H1 (cell line): ENCODE results near the gene SLCO2A1. TPM values are rescaled to one million over a fixed set of nuclear protein-coding genes. Genes with fewer than 3 reads are reported as not detected.

Source experiments
- ASH2L ChIP-seq: fragments of 200-600, 300-600 bp; sonication (generic); IDR thresholded peaks from one replicate; pipeline ENCODE4 v1.7.1; 2017; ENCODE audit warnings: low read length
- BCL11A ChIP-seq, 2 experiments: IDR thresholded peaks; one replicate each; pipeline ENCODE4 v1.6.1; 2011; ENCODE audit warnings: low read depth in 2 of 2, low read length in 2 of 2, mild to moderate bottlenecking in 2 of 2
- FOSL1 ChIP-seq: IDR thresholded peaks from 2 replicates; pipeline ENCODE4 v1.6.1; 2011; ENCODE audit warnings: mild to moderate bottlenecking, low read depth, low read length, moderate library complexity; ENCODE audit not compliant: insufficient read depth
- GABPA ChIP-seq: IDR thresholded peaks from 2 replicates; pipeline ENCODE4 v1.6.1; 2011; ENCODE audit warnings: mild to moderate bottlenecking, low read length, moderate library complexity, borderline replicate concordance; ENCODE audit not compliant: insufficient read depth
- JUN ChIP-seq: IDR thresholded peaks from 2 replicates; pipeline ENCODE4 v1.6.1; 2011; ENCODE audit warnings: low read depth, mild to moderate bottlenecking, improper control_type of control experiment, low read length
- NRF1 ChIP-seq: IDR thresholded peaks from 2 replicates; pipeline ENCODE4 v1.6.1; 2011; ENCODE audit warnings: mild to moderate bottlenecking, low read depth, low read length, improper control_type of control experiment
- POLR2AphosphoS5 ChIP-seq: IDR thresholded peaks from 2 replicates; pipeline ENCODE4 v1.6.1; 2011; ENCODE audit warnings: low read depth, low read length
- SRF ChIP-seq: IDR thresholded peaks from 2 replicates; pipeline ENCODE4 v1.6.1; 2011; ENCODE audit warnings: mild to moderate bottlenecking, low read depth, low read length, moderate library complexity
- polyA plus RNA-seq, 7 experiments: library from polyadenylated mRNA; depleted of rRNA in 3 of 7; stranded (reverse) in 5 of 7; unstranded in 2 of 7; fragments of >200 nt in 5 of 7; fragments of 200-250 nt in 2 of 7; gene quantifications; 1 replicate in 5 of 7; 2 replicates in 1 of 7; 4 replicates in 1 of 7; pipeline versions ENCODE4 v1.2.1 to v1.2.3, GENCODE V29; 2011 to 2013; ENCODE audit warnings: missing spikeins in 2 of 7, mixed read lengths in 2 of 7
- total RNA-seq: library from RNA; stranded (reverse); fragmentation: NEBNext Ultra II Directional; extraction: Animal tissue kit (Norgen Biotek cat#: 25700); gene quantifications from 2 replicates; pipeline ENCODE4 v1.2.1, GENCODE V29; 2021
- TF ChIP-seq, protein P1 (sequence below), 3 experiments: IDR thresholded peaks; 1 replicate in 2 of 3; 2 replicates in 1 of 3; pipeline versions ENCODE4 v1.5.1 to v1.6.1; 2011; ENCODE audit warnings: low read length in 3 of 3, mild to moderate bottlenecking in 3 of 3, inconsistent platforms in 2 of 3, low read depth in 1 of 3, moderate library complexity in 1 of 3; ENCODE audit not compliant: insufficient read depth in 1 of 3; ENCODE audit errors: control extremely low read depth in 1 of 3

The SLCO2A1 gene
- total and polyA plus RNA-seq, 2 of the 8 experiments (the other 6 are each of a cell fraction or from before 2014, with no cell fraction given) = 1.1 to 2.3 TPM

DNA sequence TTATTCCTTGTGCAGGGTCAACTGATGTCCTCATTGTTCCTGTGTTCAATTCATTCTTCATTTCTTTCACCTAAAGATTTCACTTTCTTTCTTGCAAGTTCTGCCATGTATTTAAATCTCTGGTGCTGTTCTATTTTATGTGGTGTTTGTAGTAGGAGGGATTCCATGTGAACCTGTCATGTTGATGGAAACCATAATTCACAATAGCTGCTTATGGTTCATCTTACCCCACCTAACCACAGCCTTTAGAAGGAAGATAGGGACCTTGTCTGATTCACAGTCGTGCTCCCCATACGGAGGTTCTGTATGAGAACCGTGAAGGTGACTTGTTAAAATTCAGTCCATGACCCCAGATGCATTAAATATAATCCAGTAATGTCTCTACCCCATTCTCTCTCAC is 21.9 kb downstream of the SLCO2A1 start (continued):
- TF ChIP-seq, protein P1, sequence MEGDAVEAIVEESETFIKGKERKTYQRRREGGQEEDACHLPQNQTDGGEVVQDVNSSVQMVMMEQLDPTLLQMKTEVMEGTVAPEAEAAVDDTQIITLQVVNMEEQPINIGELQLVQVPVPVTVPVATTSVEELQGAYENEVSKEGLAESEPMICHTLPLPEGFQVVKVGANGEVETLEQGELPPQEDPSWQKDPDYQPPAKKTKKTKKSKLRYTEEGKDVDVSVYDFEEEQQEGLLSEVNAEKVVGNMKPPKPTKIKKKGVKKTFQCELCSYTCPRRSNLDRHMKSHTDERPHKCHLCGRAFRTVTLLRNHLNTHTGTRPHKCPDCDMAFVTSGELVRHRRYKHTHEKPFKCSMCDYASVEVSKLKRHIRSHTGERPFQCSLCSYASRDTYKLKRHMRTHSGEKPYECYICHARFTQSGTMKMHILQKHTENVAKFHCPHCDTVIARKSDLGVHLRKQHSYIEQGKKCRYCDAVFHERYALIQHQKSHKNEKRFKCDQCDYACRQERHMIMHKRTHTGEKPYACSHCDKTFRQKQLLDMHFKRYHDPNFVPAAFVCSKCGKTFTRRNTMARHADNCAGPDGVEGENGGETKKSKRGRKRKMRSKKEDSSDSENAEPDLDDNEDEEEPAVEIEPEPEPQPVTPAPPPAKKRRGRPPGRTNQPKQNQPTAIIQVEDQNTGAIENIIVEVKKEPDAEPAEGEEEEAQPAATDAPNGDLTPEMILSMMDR (IDR thresholded peaks at IDR 0.05; ENCODE audit: control extremely low read depth in 1 of 3, insufficient read depth in 1 of 3, low read depth in 1 of 3, low read length in 3 of 3) = no peak
- no peak for TF ChIP-seq JUN
- no peak for TF ChIP-seq NRF1
- TF ChIP-seq ASH2L = no peak
- TF ChIP-seq GABPA = no peak
- no peak for TF ChIP-seq FOSL1
- no peak for TF ChIP-seq BCL11A (IDR thresholded peaks at IDR 0.05; ENCODE audit: low read depth in 2 of 2, low read length in 2 of 2)
- TF ChIP-seq POLR2AphosphoS5 = no peak
- no peak for TF ChIP-seq SRF
- TF ChIP-seq, all 59 proteins: peak for 0
